ENCODE results near the gene IFNL1. TPM values are rescaled to one million over a fixed set of nuclear protein-coding genes. Genes with fewer than 3 reads are reported as not detected.

IFNL1 gene
- total RNA-seq, 1 donor from 2014 or later, result not detected

DNA sequence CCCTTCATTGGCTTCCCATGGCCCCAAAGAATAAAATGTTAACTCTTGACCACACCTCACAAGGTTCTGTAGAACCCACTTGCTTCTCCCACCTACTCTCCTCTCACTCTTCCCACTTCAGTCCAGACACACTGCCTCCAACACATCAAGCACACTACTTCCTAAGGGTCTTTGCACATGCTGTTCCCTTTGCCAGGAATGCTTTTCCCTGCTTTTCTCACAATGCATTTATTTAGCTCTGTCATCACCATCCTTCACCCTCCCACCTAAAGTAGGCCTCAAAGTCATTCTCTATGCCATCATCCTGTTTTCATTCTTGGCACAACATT is 7.9 kb downstream of the IFNL1 start:
- no peak overlapping the region for H3K27ac Mint-ChIP-seq (ENCODE audit: unreplicated experiment)
- H3K27me3 Mint-ChIP-seq (ENCODE audit: low read depth), result peaks cover 59% of the 10 kb centered on the region
- no peaks in the 10 kb centered on the region for H3K9me3 Mint-ChIP-seq (ENCODE audit: low read depth)
- TF ChIP-seq CTCF (IDR thresholded peaks at IDR 0.05), result no peak
- H3K4me1 Mint-ChIP-seq (ENCODE audit: low read depth), result peaks cover 16% of the 10 kb centered on the region
- no peak overlapping the region for H3K4me3 Mint-ChIP-seq (ENCODE audit: unreplicated experiment)
- H3K36me3 Mint-ChIP-seq (ENCODE audit: low read depth), result peaks cover 2% of the 10 kb centered on the region
- DNase-seq (ENCODE audit: low spot score), result no peak

GRCh38 chr19:39304701-39305571 is 8.7 kb downstream of the IFNL1 start:
- Mint-ChIP-seq H3K36me3 (ENCODE audit: low read depth) (peaks cover 2% of the 10 kb centered on the region), H3K27ac (ENCODE audit: unreplicated experiment) (no peak overlapping the region), H3K9me3 (ENCODE audit: low read depth) (no peaks in the 10 kb centered on the region), H3K4me3 (ENCODE audit: unreplicated experiment) (no peak overlapping the region), H3K4me1 (ENCODE audit: low read depth) (peaks cover 16% of the 10 kb centered on the region), H3K27me3 (ENCODE audit: low read depth) (peaks cover 58% of the 10 kb centered on the region)
- no peak for TF ChIP-seq CTCF (IDR thresholded peaks at IDR 0.05)
- peak; percentile 59 for DNase-seq (ENCODE audit: low spot score)

GRCh38 chr19:39306075-39306474 is 9.9 kb downstream of the IFNL1 start:
- H3K4me1 Mint-ChIP-seq (ENCODE audit: low read depth), result peaks cover 16% of the 10 kb centered on the region
- no peaks in the 10 kb centered on the region for H3K9me3 Mint-ChIP-seq (ENCODE audit: low read depth)
- peaks cover 2% of the 10 kb centered on the region for H3K36me3 Mint-ChIP-seq (ENCODE audit: low read depth)
- H3K27me3 Mint-ChIP-seq (ENCODE audit: low read depth), result peaks cover 51% of the 10 kb centered on the region
- no peak overlapping the region for H3K27ac Mint-ChIP-seq (ENCODE audit: unreplicated experiment)
- H3K4me3 Mint-ChIP-seq (ENCODE audit: unreplicated experiment), result no peak overlapping the region
- no peak for DNase-seq (ENCODE audit: low spot score)
- TF ChIP-seq CTCF (IDR thresholded peaks at IDR 0.05), result no peak

DNA sequence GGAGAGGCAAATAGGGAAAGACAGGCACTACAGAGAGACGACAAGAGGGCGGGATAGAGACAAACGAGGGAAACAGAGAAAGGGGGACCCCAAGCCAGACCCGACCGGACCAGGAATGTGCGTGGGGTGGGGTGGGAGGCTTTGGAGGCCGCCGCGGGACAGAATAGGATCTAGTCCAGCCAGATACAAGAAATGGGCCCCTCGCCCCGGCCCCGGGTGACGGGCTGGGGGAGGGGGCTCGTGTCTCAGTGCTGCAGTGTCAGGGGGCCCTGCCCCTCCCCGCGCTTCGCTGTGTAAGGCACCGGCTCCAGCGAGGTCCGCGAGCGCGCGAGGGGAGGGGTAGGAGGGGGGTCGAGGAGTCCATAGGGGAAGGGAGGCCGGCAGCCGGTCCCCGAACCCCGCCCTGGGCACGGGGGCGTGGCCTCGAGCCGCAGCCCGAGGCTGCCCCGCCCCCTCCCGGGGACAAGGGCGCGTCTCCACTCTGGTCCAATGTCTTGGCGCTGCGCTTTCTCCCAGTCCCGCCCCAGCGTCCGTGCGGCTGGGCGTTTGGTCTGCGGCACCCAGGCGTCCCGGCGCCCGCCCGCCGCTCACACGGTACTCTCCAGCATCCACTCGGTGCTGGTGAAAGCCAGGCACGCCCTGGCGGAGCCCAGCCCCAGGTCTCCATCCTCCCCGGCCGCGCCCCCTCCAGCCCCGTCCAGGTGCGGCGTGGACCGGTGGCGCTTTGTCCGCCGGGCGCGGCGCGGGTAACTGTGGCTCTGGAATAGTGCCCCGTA is 11.0 kb downstream of the IFNL1 start:
- H3K27me3 Mint-ChIP-seq (ENCODE audit: low read depth), result peaks cover 48% of the 10 kb centered on the region
- H3K4me1 Mint-ChIP-seq (ENCODE audit: low read depth), result peaks cover 16% of the 10 kb centered on the region
- no peak for TF ChIP-seq CTCF (IDR thresholded peaks at IDR 0.05)
- H3K9me3 Mint-ChIP-seq (ENCODE audit: low read depth), result no peaks in the 10 kb centered on the region
- H3K4me3 Mint-ChIP-seq (ENCODE audit: unreplicated experiment), result peak overlapping the region; percentile 41
- DNase-seq (ENCODE audit: low spot score), result peak; percentile 73
- H3K36me3 Mint-ChIP-seq (ENCODE audit: low read depth), result peaks cover 2% of the 10 kb centered on the region
- no peak overlapping the region for H3K27ac Mint-ChIP-seq (ENCODE audit: unreplicated experiment)

DNA sequence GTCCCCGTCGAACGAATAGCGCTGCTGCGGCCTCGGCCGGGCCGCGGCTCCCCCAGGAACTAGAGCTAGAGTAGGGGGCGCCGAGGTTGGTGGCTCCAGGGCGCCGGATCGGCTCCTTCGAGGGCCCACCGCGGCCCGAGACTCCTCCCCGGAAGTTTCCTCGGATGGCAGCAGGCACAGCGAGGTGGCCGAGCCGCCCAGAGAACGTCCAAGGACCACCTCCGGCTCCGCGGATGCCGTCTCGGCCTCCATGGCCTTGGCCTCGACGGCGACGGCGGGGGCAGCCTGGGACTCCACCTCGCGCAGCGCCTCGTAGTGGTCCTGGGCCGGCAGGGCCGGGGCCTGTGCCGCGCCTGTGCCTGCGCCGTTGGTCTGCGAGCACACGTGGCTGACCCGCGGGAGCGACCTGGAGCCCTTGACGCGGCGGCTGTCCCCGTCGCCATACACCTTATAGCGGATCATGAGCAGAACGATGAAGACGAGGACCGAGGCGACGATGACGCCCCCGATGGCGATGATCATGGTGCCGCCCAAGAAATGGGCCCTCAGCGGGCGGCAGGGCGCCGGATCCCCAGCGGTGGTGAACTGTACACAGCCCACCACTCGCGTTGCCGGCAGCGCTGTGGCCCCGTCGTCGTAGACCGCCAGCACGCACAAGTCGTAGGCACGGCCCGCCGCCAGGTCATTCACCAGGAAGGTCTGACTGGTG is 11.8 kb downstream of the IFNL1 start:
- peak; percentile 30 for TF ChIP-seq CTCF (IDR thresholded peaks at IDR 0.05)
- Mint-ChIP-seq H3K27ac (ENCODE audit: unreplicated experiment) (no peak overlapping the region), H3K9me3 (ENCODE audit: low read depth) (no peaks in the 10 kb centered on the region), H3K4me3 (ENCODE audit: unreplicated experiment) (no peak overlapping the region), H3K4me1 (ENCODE audit: low read depth) (peaks cover 16% of the 10 kb centered on the region), H3K27me3 (ENCODE audit: low read depth) (peaks cover 47% of the 10 kb centered on the region), H3K36me3 (ENCODE audit: low read depth) (peaks cover 4% of the 10 kb centered on the region)
- peak; percentile 67 for DNase-seq (ENCODE audit: low spot score)

Measured in chondrocyte (in vitro differentiated cells).